GM19324 (cell line): ENCODE data around the gene FAU.
A peak's percentile ranks its signal among the peaks of the same experiment; 100 is the strongest.

ENCODE experiments used
- ATAC-seq: cut with Tn5 transposase; IDR thresholded peaks from one replicate; pipeline ENCODE4 v1.9.1; 2021; ENCODE audit warnings: mild to moderate bottlenecking, moderate library complexity; ENCODE audit not compliant: unreplicated experiment, low FRiP score

FAU gene

GRCh38 chr11:65083834-65084597, 37.9 kb downstream of the FAU start, which contains the start of the genes CDCA5 and ZFPL1:
CDCA5 (minus strand) TSS chr11:65084040; CDS start chr11:65083978, 62 bp downstream.
ZFPL1 (plus strand) TSS chr11:65084222; CDS start chr11:65084699, 477 bp downstream.
- ATAC-seq: peak; percentile 90

GRCh38 chr11:65083134-65083833, 38.6 kb downstream of the FAU start:
- peak; percentile 9 for ATAC-seq

GRCh38 chr11:65078786-65079342, 43.1 kb downstream of the FAU start:
- no peak for ATAC-seq

GRCh38 chr11:65078151-65078550, 43.8 kb downstream of the FAU start:
- ATAC-seq: no peak

- no peak for ATAC-seq
Measured at GRCh38 chr11:65077451-65077850, 44.5 kb downstream of the FAU start.

GRCh38 chr11:65072631-65072966, 49.3 kb downstream of the FAU start:
- ATAC-seq: no peak

- no peak for ATAC-seq
Measured at GRCh38 chr11:65071907-65072630, 49.9 kb downstream of the FAU start.
